ENCODE measurements around the gene MEOX1.
A peak's percentile ranks its signal among the peaks of the same experiment; 100 is the strongest.
"Not testable (repeated sequence)": the region's sequence is repeated elsewhere in the genome, so short reads cannot be mapped to it uniquely, and the experiment has no call there.

The MEOX1 gene

DNA sequence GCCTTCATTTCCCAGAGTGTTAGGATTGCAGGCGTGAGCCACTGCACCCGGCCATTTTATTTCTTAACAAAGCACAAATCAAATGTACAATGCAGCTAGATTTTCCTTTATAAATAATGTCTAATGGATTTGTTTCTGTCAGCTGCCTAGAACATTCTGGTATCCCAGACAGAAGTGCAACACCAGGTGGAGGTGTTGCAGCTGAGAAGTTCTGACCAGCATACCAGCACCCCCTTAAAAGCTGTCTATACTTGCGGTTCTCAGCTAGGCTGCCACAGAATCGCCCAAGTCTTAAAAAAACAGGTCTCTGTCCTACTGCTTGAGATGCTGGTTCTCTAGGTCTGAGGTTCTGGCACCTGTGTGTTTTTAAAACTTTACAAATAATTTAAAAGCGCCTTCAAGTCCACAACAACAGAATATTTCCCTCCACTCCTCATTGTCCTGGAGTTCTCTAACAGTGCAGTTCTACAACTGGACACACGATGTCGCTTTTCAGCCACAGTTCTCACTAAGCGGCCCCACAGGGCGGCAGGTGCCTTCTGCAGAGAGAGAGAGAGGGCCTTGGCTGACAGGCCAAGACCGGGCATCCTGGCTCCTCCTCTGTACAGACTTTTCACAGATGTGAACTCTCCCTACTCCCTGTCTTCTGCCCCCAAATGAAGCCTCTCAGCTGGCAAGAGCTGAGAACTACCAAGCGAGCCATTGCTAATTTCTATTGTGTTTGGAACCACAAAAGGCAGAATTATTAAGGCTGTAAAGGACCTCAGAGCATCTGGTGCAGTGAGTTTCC, 32.6 kb upstream of the MEOX1 start:
- peak; percentile 90 for DNase-seq (ENCODE audit: low read depth)
- no peak overlapping the region for H3K4me3 ChIP-seq (ENCODE audit: low read depth, low read length)
- TF ChIP-seq, protein P1, sequence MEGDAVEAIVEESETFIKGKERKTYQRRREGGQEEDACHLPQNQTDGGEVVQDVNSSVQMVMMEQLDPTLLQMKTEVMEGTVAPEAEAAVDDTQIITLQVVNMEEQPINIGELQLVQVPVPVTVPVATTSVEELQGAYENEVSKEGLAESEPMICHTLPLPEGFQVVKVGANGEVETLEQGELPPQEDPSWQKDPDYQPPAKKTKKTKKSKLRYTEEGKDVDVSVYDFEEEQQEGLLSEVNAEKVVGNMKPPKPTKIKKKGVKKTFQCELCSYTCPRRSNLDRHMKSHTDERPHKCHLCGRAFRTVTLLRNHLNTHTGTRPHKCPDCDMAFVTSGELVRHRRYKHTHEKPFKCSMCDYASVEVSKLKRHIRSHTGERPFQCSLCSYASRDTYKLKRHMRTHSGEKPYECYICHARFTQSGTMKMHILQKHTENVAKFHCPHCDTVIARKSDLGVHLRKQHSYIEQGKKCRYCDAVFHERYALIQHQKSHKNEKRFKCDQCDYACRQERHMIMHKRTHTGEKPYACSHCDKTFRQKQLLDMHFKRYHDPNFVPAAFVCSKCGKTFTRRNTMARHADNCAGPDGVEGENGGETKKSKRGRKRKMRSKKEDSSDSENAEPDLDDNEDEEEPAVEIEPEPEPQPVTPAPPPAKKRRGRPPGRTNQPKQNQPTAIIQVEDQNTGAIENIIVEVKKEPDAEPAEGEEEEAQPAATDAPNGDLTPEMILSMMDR (conservative IDR thresholded peaks at IDR 0.05; ENCODE audit: low read depth, low read length), result peak; percentile 94

- no peak for DNase-seq (ENCODE audit: low read depth)
- no peak overlapping the region for H3K4me3 ChIP-seq (ENCODE audit: low read depth, low read length)
- TF ChIP-seq, protein P1 (conservative IDR thresholded peaks at IDR 0.05; ENCODE audit: low read depth, low read length), result no peak
Observed at GRCh38 chr17:43691317-43691693, 29.6 kb upstream of the MEOX1 start.

DNA sequence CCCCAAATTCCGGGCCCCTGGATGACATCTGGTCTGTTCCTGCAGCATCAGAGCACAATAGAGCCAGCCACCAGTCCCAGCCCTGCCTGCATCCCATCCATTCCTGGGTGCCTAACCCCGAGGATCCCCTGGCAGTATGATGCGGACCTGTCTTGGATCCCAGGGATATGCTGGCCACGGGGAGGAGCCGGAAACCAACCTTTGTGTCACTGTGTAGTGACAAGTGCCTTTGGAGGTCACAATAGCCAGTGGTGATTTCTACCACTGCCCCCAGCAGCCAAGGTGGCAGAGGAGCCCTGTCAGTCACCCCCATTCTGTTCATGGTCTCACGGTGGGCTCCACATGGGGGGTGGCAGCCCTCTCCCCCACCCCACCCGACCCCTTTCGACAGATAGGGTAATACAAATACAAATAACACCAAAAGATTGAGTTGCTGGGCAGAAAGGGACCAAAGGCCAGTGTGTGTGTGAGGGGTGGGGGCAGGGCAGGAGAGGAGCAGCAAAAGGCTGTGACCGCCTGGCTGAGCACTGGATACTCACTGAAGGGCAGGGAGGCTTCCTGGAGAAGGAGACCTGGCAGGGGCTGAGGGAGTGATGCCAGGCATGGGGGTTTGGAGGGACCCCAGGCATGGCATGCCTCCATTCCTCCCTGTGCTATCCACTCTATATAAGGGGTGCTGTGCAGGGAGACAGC, 29.0 kb upstream of the MEOX1 start:
- TF ChIP-seq, protein P1 (conservative IDR thresholded peaks at IDR 0.05; ENCODE audit: low read depth, low read length), result no peak
- no peak overlapping the region for H3K4me3 ChIP-seq (ENCODE audit: low read depth, low read length)
- DNase-seq (ENCODE audit: low read depth), result no peak

DNA sequence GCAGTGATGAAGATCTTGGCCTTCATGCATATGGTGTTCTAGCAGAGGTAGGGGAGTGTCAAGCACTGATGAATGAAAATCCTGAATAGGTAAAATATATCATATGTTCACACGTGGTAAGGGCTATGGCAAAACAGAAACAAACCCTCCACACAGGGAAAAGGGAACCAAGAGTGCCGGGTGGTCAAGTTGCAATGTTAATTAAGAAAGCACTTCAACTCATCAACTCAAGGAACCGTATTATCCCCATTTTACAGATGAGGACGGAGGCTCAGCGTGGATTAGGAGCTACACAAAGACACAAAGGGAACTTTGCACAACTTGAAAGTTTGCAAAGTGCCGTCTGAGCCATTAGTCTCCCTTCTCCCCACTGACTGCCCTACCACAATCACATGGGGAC, 28.1 kb upstream of the MEOX1 start:
- TF ChIP-seq, protein P1 (conservative IDR thresholded peaks at IDR 0.05; ENCODE audit: low read depth, low read length), result no peak
- H3K4me3 ChIP-seq (ENCODE audit: low read depth, low read length), result no peak overlapping the region
- DNase-seq (ENCODE audit: low read depth), result no peak

- TF ChIP-seq, protein P1 (conservative IDR thresholded peaks at IDR 0.05; ENCODE audit: low read depth, low read length), result no peak
- no peak for DNase-seq (ENCODE audit: low read depth)
- H3K4me3 ChIP-seq (ENCODE audit: low read depth, low read length), result no peak overlapping the region
Observed at GRCh38 chr17:43689131-43689530, 27.4 kb upstream of the MEOX1 start.

DNA sequence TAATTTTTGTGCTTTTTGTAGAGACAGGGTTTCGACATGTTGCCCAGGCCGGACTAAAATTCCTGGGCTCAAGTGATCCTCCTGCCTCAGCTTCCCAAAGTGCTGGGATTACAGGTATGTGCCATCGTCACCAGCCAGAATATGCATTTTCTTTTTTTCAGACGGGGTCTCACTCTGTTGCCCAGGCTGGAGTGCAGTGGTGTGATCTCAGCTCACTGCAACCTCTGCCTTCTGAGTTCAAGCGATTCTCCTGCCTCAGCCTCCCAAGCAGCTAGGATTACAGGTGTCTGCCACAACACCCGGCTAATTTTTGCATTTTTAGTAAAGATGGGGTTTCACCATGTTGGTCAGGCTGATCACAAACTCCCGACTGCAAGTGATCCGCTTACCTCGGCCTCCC, 25.2 kb upstream of the MEOX1 start:
- DNase-seq (ENCODE audit: low read depth); H3K4me3 ChIP-seq (ENCODE audit: low read depth, low read length): not testable (repeated sequence)

GRCh38 chr17:43683928-43684653, 22.4 kb upstream of the MEOX1 start:
- no peak for DNase-seq (ENCODE audit: low read depth)
- TF ChIP-seq, protein P1 (conservative IDR thresholded peaks at IDR 0.05; ENCODE audit: low read depth, low read length), result no peak
- H3K4me3 ChIP-seq (ENCODE audit: low read depth, low read length), result no peak overlapping the region
